D721Med (cell line): Measurements from ENCODE around the gene FOXF1.

ENCODE experiments used
- DNase-seq: peaks from one replicate; pipeline ENCODE4 v3.0.0; 2011; ENCODE audit warnings: low spot score; ENCODE audit not compliant: insufficient read length
- FAIRE-seq: peaks from 2 replicates; lab custom pipeline; 2011; peaks lifted over from hg19 to GRCh38; lab: Jason Lieb, UNC
- CTCF ChIP-seq: IDR thresholded peaks from 2 replicates; pipeline ENCODE4 v1.5.1; 2012; ENCODE audit warnings: mild to moderate bottlenecking, control low read depth; ENCODE audit not compliant: insufficient read depth; ENCODE audit errors: missing control alignments

Gene FOXF1

GRCh38 chr16:86504315-86505184 lies 5.8 kb upstream of the FOXF1 start:
- DNase-seq, result no peak
- no peak for TF ChIP-seq CTCF
- FAIRE-seq, result no peak

GRCh38 chr16:86505185-86505898 lies 5.0 kb upstream of the FOXF1 start:
- no peak for DNase-seq
- FAIRE-seq, result no peak
- no peak for TF ChIP-seq CTCF

- DNase-seq (no peak), FAIRE-seq (no peak)
- TF ChIP-seq CTCF, result no peak
These were observed 4.1 kb upstream of the FOXF1 start for GRCh38 chr16:86505899-86506864.

GRCh38 chr16:86507173-86508027 lies 2.9 kb upstream of the FOXF1 start:
- DNase-seq, result no peak
- no peak for TF ChIP-seq CTCF

GRCh38 chr16:86508028-86508946 lies 2.0 kb upstream of the FOXF1 start:
- TF ChIP-seq CTCF, result no peak
- FAIRE-seq, result no peak
- DNase-seq, result no peak

More at GRCh38 chr16:86507173-86508027, 2.9 kb upstream of the FOXF1 start:
- no peak for FAIRE-seq
